Measurements from ENCODE around the gene DYNLRB1.
A peak's percentile ranks its signal among the peaks of the same experiment; 100 is the strongest.

The DYNLRB1 gene

DNA sequence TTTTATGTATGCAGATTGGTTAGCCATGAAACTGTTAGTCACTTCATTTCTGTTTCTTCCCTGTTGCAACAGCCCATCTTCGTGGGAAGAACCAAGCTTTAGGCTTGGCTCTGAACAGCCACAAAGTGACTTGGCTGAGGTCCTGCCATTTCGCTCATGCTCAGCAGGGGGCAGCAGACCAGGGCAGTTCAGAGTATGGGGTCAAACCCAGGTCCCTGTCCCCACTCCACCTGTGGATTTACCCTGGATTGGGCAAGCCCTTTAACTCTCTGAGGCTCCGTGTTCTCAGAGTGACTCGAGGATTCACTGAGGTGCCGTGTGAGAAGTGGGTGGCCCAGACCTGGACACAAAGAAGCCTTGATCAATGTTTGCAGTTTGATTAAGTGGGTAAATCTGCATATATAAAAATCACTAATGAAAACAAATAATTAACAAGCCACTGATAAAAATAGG lies 22.5 kb downstream of the DYNLRB1 start:
- TF ChIP-seq, protein P1, sequence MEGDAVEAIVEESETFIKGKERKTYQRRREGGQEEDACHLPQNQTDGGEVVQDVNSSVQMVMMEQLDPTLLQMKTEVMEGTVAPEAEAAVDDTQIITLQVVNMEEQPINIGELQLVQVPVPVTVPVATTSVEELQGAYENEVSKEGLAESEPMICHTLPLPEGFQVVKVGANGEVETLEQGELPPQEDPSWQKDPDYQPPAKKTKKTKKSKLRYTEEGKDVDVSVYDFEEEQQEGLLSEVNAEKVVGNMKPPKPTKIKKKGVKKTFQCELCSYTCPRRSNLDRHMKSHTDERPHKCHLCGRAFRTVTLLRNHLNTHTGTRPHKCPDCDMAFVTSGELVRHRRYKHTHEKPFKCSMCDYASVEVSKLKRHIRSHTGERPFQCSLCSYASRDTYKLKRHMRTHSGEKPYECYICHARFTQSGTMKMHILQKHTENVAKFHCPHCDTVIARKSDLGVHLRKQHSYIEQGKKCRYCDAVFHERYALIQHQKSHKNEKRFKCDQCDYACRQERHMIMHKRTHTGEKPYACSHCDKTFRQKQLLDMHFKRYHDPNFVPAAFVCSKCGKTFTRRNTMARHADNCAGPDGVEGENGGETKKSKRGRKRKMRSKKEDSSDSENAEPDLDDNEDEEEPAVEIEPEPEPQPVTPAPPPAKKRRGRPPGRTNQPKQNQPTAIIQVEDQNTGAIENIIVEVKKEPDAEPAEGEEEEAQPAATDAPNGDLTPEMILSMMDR (IDR thresholded peaks at IDR 0.05; ENCODE audit: low read depth, low read length): peak; percentile 89

DNA sequence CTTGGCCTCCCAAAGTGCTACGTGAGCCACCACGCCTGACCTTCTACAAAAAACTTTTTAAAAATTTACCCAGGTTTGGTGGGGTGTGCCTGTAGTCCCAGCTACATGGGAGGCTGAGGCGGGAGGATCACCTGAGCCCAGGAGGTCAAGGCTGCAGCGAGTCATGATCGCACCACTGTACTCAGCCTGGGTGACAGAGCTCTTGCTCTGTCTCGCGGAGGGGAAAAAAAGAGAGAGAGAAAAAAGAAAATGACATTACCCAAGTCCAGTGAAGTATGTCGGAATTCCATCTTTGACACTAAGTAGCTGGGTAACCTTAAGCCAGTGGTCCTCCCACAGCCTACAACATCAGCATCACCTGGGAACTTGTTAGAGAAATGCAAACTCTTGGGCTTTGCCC lies 23.5 kb downstream of the DYNLRB1 start:
- no peak overlapping the region for H3K4me3 ChIP-seq (ENCODE audit: low read depth, low read length)
- TF ChIP-seq, protein P1 (IDR thresholded peaks at IDR 0.05; ENCODE audit: low read depth, low read length): no peak

More for the DNA sequence above, 22.5 kb downstream of the DYNLRB1 start:
- H3K4me3 ChIP-seq (ENCODE audit: low read depth, low read length): no peak overlapping the region

DNA sequence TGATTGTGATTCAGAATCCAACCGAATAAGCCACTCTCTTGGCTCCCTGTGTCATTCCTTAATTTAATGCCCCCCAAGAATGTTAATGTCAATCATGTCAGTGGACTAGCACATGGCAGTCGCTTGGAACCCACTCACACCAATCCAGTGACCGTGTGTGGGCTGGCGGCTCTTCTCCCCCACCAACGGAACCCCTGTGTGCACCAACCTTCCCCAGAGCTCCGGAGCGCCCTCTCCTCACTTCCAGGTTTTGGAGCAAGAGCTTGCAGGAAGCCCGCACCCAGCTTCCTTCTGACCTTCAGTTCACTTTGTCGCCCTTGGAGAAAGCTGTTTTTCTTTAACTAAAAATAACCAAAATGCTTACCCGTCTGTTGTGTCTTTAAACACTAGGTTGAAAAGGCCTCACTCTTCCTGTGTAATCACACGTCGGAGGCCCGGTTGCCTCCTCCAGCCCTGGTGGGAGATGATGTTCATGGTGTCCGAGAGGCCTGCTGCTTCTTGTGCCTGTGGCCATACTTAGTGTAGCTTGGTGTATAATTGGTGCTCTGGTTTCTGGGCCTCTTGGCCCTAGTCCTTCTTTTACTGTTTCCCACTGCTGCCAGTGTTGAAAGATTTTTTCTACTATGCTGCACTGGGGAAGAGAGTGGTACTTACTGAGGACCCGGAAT lies 24.5 kb downstream of the DYNLRB1 start:
- H3K4me3 ChIP-seq (ENCODE audit: low read depth, low read length): no peak overlapping the region
- TF ChIP-seq, protein P1 (IDR thresholded peaks at IDR 0.05; ENCODE audit: low read depth, low read length): no peak

DNA sequence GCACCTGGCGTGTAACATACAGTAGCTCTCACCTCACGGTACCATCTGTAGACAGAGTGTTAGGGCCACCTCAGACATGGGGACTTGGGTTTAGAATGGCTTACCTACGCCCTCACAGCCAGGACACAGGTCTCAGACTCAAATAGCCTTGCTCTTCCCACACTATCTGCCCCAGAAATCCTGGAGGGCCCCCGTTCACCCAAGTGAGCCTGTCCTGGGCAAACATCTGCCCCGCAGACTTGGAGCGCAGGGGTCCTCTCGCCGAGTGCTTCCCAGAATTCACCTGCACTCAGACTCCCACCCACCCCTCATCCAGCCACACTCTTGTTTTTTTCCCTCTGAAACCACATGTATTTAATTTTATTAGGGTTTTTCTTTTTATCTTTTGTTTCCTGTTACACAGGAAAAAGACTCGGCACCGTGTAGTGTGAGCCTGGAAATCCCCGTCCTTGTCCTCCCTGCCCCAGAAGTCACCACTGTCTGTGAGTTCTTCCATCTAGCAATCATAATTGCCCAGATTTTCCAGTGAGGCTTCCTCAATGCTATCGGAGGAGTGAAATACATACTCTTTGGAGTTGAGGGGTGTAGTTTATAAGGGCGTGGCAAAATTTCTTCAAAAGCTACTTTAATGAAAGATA lies 25.2 kb downstream of the DYNLRB1 start:
- no peak overlapping the region for H3K4me3 ChIP-seq (ENCODE audit: low read depth, low read length)
- TF ChIP-seq, protein P1 (IDR thresholded peaks at IDR 0.05; ENCODE audit: low read depth, low read length): no peak

DNA sequence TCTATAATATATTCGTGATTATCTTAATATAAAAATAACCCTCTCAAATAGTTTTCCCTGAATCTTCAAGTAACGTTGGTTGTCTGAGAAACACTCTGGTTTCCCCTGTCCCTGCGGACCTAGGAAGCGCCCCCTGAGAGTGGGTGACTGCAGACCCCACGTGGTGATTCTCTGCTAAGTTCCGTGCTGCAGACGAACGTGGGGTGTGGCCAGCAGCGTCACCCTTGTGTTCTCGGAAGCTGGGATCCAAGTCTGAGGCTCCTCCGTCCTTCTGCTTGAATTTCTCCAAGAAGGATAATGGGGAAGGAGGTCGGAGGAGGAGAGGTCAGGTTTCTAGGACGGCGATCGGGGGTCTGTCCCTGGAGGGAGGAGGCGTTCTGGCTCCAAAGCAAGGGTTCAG lies 25.7 kb downstream of the DYNLRB1 start:
- TF ChIP-seq, protein P1 (IDR thresholded peaks at IDR 0.05; ENCODE audit: low read depth, low read length): no peak
- H3K4me3 ChIP-seq (ENCODE audit: low read depth, low read length): no peak overlapping the region

DNA sequence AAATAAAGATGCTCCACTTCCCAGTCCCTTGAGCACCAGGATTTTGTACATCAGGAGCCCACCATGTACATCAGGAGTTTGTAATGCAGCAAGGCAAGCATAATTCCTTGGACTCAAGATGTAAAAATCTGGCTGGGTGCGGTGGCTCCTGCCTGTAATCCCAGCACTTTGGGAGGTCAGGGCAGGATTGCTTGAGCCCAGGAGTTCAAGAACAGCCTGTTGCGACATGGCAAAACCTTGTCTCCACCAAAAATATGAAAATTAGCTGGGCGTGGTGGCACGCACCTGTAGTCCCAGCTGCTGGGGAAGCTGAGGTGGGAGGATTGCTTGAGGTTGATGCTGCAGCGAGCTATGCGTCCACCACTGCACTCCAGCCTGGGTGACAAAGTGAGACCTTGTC lies 26.2 kb downstream of the DYNLRB1 start:
- no peak overlapping the region for H3K4me3 ChIP-seq (ENCODE audit: low read depth, low read length)
- TF ChIP-seq, protein P1 (IDR thresholded peaks at IDR 0.05; ENCODE audit: low read depth, low read length): no peak

DNA sequence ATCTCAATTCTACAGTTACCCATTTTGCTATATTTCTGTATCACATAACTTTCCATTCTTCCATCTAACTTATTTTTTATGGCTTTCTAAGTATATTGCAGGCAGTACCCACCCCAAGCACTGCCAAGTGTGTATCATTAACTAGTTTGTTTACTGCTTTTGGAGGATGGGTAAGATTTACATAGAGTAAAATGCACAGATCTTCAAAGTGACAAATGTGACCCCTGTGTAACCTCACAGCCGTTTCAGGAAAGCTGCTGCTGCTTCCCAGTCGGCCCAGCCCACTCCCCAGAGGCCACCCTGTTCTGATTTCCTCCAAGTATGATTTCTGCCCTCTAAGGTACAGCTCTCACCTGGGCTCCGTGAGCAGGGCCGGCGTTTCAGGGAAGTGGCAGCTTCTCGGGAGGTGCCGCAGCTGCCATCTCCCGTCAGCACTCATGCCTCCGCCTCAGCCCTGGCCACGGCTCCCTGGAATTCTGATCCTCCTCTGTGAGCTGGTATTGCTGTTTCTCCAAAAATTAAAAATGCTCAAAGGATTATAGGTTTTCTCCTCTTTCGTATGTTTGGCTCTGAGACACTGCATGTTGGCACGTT lies 27.3 kb downstream of the DYNLRB1 start:
- no peak overlapping the region for H3K4me3 ChIP-seq (ENCODE audit: low read depth, low read length)
- TF ChIP-seq, protein P1 (IDR thresholded peaks at IDR 0.05; ENCODE audit: low read depth, low read length): no peak
